ENCODE data around the gene SLCO2B1. TPM values are rescaled to one million over a fixed set of nuclear protein-coding genes. Genes with fewer than 3 reads are reported as not detected.

The SLCO2B1 gene
- total RNA-seq, 1 experiment from 2014 or later = not detected

- no CpG with 5 or more reads among the region's 8 CpGs for WGBS (ENCODE audit: extremely low coverage, insufficient read length, low lambda C conversion rate)
- Histone ChIP-seq H3K27ac (ENCODE audit: insufficient read length, low read depth, low read length) (no peak overlapping the region), H3K4me1 (ENCODE audit: insufficient read depth, low read length) (no peaks in the 10 kb centered on the region; the same call in 1 of the 2 replicates), H3K79me1 (ENCODE audit: insufficient read depth, low read depth, low read length, poor library complexity, severe bottlenecking) (no peaks in the 10 kb centered on the region), H3K56ac (ENCODE audit: insufficient read length, low read depth, low read length) (no peak overlapping the region), H3T11ph (ENCODE audit: low read length) (no peak overlapping the region), H2AFZ (ENCODE audit: low read length) (no peak overlapping the region), H2BK15ac (ENCODE audit: low read depth, low read length) (no peak overlapping the region), H2BK12ac (ENCODE audit: insufficient read length, low read depth, low read length) (no peak overlapping the region), H3K4ac (ENCODE audit: low read depth, low read length) (no peak overlapping the region), H3K23ac (ENCODE audit: insufficient read length, low read depth, low read length) (no peak overlapping the region), H2BK20ac (ENCODE audit: low read depth, low read length, poor library complexity, severe bottlenecking) (no peak overlapping the region), H4K5ac (ENCODE audit: insufficient read length, low read depth, low read length) (no peak overlapping the region), H3K27me3 (ENCODE audit: insufficient read depth, low read length) (no peaks in the 10 kb centered on the region), H3K14ac (ENCODE audit: insufficient read depth, low read length) (no peak overlapping the region), H4K20me1 (ENCODE audit: control insufficient read depth, insufficient read depth, insufficient read length) (no peaks in the 10 kb centered on the region), H3K9ac (ENCODE audit: extremely low read depth, insufficient read length, low read length) (no peak overlapping the region), H2BK120ac (ENCODE audit: low read depth, low read length, poor library complexity, severe bottlenecking) (no peak overlapping the region), H2AK5ac (ENCODE audit: insufficient read length, low read length) (no peak overlapping the region), H3K79me2 (ENCODE audit: insufficient read depth, low read length) (no peaks in the 10 kb centered on the region), H3K18ac (ENCODE audit: insufficient read length, low read depth, low read length) (no peak overlapping the region), H3K23me2 (ENCODE audit: insufficient read length, low read depth, low read length, poor library complexity, severe bottlenecking) (no peaks in the 10 kb centered on the region), H3K9me3 (ENCODE audit: control insufficient read depth, low read depth, low read length) (no peaks in the 10 kb centered on the region), H4K8ac (replicated peaks; ENCODE audit: insufficient read length, low read depth, low read length) (no peak overlapping the region), H4K91ac (ENCODE audit: insufficient read length, low read depth, low read length) (no peak overlapping the region), H3K4me2 (ENCODE audit: insufficient read depth, insufficient read length, low read length) (no peak overlapping the region), H2BK5ac (ENCODE audit: insufficient read length, low read length) (no peak overlapping the region)
- no peaks in the 10 kb centered on the region for H3K27me3 Mint-ChIP-seq (ENCODE audit: low read depth)
- no peaks in the 10 kb centered on the region for H3K36me3 Mint-ChIP-seq (ENCODE audit: insufficient read depth in 1 of 3, low read depth in 3 of 3)
- no peak overlapping the region for H3K27ac Mint-ChIP-seq
- no peak for TF ChIP-seq CTCF (conservative IDR thresholded peaks at IDR 0.05)
- H3K4me1 Mint-ChIP-seq = peaks cover 11 to 23% of the 10 kb centered on the region in 2 experiments
- H3K9me3 Mint-ChIP-seq = no peaks in the 10 kb centered on the region
- H3K4me3 Mint-ChIP-seq = no peak overlapping the region
- no peak for DNase-seq
Observed at GRCh38 chr11:75189911-75190310, 39.0 kb downstream of the SLCO2B1 start.

Measured in H9 (cell line).